ENCODE data around the gene SDC3.
A peak's percentile ranks its signal among the peaks of the same experiment; 100 is the strongest.

The SDC3 gene

DNA sequence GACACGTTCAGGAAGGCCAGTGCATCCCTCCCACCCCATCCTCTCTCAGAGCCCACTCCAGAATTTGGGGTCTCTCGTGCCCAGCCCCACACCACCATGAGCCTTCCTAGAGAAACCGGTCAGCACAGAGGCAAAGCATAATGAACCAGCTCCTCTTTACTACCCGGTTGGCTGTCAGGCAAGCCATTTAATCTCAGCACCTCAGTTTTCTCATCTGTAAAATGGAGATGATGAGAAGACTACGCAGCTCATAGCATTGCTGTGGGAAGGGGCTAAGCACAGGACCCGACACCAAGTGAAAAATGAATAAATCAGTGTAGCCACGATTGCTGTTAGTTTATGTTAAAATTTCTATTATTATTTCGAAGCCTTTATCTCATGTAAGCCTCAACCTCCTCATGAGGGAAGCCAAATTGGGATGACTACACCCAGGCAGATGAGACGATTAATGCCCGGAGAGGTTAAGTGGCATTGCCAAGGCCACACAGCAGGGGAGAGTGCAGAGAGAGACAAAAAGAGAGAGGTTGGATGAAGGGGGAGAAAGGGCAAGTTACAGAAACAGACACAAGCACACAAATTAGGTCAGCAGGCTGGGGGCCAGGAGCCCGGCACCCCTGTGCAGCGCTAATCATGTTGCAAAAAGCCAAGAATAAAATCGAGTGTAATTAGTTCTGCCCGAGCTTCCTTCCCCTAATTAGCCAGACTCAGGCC is 25.7 kb downstream of the SDC3 start:
- no peaks in the 10 kb centered on the region for H3K36me3 ChIP-seq
- no peaks in the 10 kb centered on the region for H3K27me3 ChIP-seq
- no peak for DNase-seq
- TF ChIP-seq, protein P1, sequence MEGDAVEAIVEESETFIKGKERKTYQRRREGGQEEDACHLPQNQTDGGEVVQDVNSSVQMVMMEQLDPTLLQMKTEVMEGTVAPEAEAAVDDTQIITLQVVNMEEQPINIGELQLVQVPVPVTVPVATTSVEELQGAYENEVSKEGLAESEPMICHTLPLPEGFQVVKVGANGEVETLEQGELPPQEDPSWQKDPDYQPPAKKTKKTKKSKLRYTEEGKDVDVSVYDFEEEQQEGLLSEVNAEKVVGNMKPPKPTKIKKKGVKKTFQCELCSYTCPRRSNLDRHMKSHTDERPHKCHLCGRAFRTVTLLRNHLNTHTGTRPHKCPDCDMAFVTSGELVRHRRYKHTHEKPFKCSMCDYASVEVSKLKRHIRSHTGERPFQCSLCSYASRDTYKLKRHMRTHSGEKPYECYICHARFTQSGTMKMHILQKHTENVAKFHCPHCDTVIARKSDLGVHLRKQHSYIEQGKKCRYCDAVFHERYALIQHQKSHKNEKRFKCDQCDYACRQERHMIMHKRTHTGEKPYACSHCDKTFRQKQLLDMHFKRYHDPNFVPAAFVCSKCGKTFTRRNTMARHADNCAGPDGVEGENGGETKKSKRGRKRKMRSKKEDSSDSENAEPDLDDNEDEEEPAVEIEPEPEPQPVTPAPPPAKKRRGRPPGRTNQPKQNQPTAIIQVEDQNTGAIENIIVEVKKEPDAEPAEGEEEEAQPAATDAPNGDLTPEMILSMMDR (IDR thresholded peaks at IDR 0.05; ENCODE audit: low read depth, low read length), result no peak
- no peak overlapping the region for H3K4me3 ChIP-seq (ENCODE audit: low read depth, low read length)
- no peaks in the 10 kb centered on the region for H3K9me3 ChIP-seq
- H3K4me1 ChIP-seq, result 0 out of 2 replicates have a peak, but pooled peaks cover 2% of the 10 kb centered on the region

DNA sequence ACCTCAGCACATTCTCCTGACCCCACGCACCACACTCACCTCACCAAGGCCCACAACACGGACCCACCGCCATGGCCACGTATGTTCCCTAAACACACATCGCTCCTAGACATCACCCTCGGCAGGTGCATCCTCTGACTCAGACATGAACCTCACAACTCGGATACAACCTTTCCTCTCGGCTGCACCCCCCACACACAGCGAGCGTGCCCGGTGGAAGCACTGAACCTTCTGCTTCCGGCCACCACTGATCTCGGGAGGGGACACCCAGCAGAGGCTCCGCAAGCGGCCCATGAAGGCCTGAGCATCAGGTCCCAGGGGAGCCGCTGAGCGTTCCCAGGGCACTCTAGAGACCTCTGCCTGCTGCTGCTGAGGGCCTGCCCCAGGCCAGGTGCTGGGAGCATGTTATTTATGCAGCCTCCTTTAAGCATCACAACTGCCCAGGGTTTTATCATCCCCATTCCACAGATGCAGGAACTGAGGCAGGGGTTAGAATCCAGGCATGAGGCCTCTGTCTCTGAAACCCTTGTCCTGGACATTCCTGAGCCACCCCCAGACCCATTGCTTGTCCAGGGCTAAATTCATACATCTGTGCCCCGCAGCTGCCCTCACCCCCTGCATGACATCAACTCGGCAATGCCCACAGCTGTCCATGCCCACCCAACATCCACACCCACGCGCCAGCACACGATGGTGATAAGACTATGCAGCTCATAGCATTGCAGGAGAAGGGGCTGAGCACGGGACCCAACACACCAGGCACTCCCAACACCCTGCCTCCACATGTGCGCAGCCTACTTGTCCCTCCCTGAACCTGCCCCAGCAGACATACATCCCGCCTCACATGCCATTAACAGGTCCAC is 27.0 kb downstream of the SDC3 start:
- TF ChIP-seq, protein P1 (IDR thresholded peaks at IDR 0.05; ENCODE audit: low read depth, low read length), result no peak
- no peak overlapping the region for H3K4me3 ChIP-seq (ENCODE audit: low read depth, low read length)
- H3K27me3 ChIP-seq, result no peaks in the 10 kb centered on the region
- H3K36me3 ChIP-seq, result no peaks in the 10 kb centered on the region
- no peaks in the 10 kb centered on the region for H3K9me3 ChIP-seq
- H3K4me1 ChIP-seq, result no peaks in the 10 kb centered on the region
- DNase-seq, result peak; percentile 27

DNA sequence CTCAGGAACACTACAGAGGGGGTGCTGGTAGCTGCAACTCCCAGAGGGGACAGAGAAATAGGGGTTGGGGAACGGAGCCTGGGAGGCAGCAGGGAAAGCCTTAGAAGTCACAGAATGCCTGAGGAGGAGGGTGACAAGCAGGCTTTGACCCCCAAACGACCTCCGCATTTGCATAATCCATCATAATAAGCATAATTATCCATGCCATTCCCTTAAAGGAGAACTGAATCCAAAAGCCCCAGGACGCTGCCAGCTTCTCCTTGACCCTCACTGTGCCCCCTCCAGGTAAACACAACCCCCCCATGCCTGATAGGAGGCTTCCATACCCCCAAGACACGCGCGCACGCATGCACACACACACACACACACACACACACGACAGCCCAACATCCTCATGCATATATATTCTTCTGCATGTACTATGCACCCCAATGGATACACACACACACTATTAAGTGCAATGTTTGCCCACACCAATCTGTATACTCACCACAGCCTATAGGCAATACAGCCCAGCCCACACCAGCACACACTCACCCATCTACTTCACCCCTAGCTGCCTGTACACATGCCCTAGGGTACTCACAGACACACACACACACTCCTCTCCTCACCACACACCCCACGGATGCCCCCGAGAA is 27.8 kb downstream of the SDC3 start:
- no peaks in the 10 kb centered on the region for H3K9me3 ChIP-seq
- DNase-seq, result no peak
- TF ChIP-seq, protein P1 (IDR thresholded peaks at IDR 0.05; ENCODE audit: low read depth, low read length), result no peak
- no peaks in the 10 kb centered on the region for H3K27me3 ChIP-seq
- no peaks in the 10 kb centered on the region for H3K4me1 ChIP-seq
- H3K4me3 ChIP-seq (ENCODE audit: low read depth, low read length), result no peak overlapping the region
- H3K36me3 ChIP-seq, result no peaks in the 10 kb centered on the region

DNA sequence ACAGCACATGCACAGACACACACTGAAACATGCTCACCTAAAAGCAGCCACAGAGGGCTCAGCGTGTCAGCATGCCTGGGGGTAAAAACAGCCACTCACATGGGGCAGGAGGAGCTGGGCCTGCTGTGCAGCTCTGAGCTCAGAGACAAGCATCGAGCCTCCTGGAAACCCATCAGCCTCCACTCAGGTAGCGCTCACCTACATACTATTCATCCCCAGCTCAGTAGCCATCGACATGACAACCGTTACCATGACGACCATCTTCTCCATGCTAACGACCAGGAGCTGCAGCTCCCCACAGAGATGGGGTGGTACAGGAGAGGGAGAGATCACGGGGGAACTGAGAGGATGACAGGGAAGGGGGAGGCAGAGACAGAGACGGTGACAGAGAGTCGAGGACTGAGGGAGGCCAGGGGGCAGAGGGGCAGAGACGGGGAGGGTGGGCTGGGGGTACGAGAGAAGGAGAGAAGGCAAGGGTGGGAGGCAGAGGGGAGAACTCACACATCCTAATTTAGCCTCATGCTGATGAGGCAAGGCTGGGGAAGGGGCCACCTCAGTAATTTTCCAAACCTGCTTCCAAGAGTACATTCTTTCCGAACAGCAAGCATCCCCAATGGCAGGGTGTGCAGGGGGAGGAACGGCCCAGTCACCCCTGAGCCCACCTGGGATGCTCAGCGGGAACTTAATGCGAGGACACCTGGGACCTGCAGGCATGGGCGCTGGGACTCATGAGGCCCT is 28.4 kb downstream of the SDC3 start:
- Histone ChIP-seq H3K4me3 (ENCODE audit: low read depth, low read length) (no peak overlapping the region), H3K4me1 (no peaks in the 10 kb centered on the region), H3K27me3 (no peaks in the 10 kb centered on the region), H3K9me3 (no peaks in the 10 kb centered on the region), H3K36me3 (no peaks in the 10 kb centered on the region)
- TF ChIP-seq, protein P1 (IDR thresholded peaks at IDR 0.05; ENCODE audit: low read depth, low read length), result no peak
- DNase-seq, result no peak

DNA sequence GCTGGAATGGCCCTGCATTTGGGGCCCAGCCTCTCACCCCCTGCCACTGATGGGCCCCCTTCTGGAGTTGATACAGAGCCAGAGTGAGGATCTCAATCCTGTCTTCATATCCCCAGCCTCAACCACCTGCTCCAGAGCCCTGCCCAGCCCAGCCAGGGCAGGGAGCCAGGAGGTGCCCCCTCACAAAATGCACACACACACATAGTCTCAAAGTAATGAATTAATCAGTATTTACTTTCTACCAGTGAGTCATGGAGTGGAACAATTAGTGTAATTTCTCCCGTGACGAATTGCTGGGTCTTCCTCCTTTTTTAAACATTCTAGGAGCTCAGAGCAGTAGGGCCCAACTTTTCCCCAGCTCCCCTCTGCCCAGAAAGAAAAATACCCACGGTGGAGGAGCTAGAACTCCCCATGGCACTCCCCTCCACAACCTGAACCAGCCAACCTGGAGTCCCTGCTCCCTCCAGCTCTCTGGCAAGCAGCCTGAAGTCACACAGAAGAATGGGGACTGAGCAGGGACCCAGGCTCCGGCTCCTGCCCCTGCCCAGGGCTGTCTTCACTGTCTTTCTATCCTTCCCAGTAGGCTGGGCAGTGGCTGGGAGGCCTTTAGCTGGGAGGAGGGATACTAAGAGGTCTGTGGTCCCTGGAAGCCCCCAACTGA is 29.3 kb downstream of the SDC3 start:
- H3K27me3 ChIP-seq, result no peaks in the 10 kb centered on the region
- no peak for DNase-seq

More for the DNA sequence above, 29.3 kb downstream of the SDC3 start:
- H3K36me3 ChIP-seq, result no peaks in the 10 kb centered on the region
- H3K4me3 ChIP-seq (ENCODE audit: low read depth, low read length), result no peak overlapping the region
- TF ChIP-seq, protein P1 (IDR thresholded peaks at IDR 0.05; ENCODE audit: low read depth, low read length), result no peak
- H3K9me3 ChIP-seq, result no peaks in the 10 kb centered on the region
- no peaks in the 10 kb centered on the region for H3K4me1 ChIP-seq
